Gastrocnemius medialis (tissue), 4 donors: ENCODE results near the gene RNLS.

Source experiments
- CTCF ChIP-seq, 5 experiments: fragments of 450-650 bp in 3 of 5; fragments of 200-600 bp in 2 of 5; sonication (generic) in 2 of 5; IDR thresholded peaks in 4 of 5; conservative IDR thresholded peaks in 1 of 5; 1 replicate in 4 of 5; 2 replicates in 1 of 5; pipeline ENCODE4 v1.5.1; 2016 to 2019; ENCODE audit warnings: antibody characterized with exemption in 5 of 5, mild to moderate bottlenecking in 3 of 5, moderate library complexity in 3 of 5
- POLR2A ChIP-seq, 2 donors: fragments of 450-650 bp; IDR thresholded peaks; one replicate each; pipeline ENCODE4 v1.6.1; 2017; ENCODE audit warnings: antibody characterized with exemption in 2 of 2, mild to moderate bottlenecking in 2 of 2, moderate library complexity in 2 of 2

DNA sequence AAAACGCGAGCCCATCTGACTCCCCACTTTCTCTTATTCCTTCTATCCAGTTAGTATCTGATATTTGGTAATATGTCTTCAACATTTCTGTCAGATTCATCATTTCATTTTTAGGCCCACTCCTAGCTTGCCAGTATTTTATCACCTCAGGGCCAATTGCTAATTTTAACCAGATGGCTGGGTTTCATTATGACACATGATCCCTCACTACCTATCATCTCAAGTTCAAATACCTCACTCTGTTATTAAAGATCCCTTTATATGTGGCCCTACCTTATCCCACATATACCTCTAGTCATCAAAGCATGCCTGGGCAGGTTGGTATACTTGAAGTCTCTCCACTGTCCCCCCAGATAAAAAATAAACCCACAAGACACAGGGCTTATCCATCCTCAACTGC is 104.9 kb downstream of the RNLS start:
- no peak for TF ChIP-seq CTCF (IDR thresholded peaks at IDR 0.05 in 4 of 5, conservative IDR thresholded peaks at IDR 0.05 in 1 of 5)
- TF ChIP-seq POLR2A (IDR thresholded peaks at IDR 0.05) = no peak
